GM18867 (cell line): Measurements from ENCODE around the gene CDH8.
"Not testable (repeated sequence)": the region's sequence is repeated elsewhere in the genome, so short reads cannot be mapped to it uniquely, and the experiment has no call there.

Experiments used
- ATAC-seq: cut with Tn5 transposase; IDR thresholded peaks from one replicate; pipeline ENCODE4 v1.9.1; 2021; ENCODE audit warnings: mild to moderate bottlenecking, moderate library complexity; ENCODE audit not compliant: unreplicated experiment

CDH8 gene

GRCh38 chr16:61872778-61873119 is 163.5 kb downstream of the CDH8 start:
- ATAC-seq, result no peak

- no peak for ATAC-seq
Observed at GRCh38 chr16:61871837-61872777, 164.1 kb downstream of the CDH8 start.

GRCh38 chr16:61862221-61863155 is 173.8 kb downstream of the CDH8 start:
- no peak for ATAC-seq

GRCh38 chr16:61858988-61859387 is 177.2 kb downstream of the CDH8 start:
- no peak for ATAC-seq

- no peak for ATAC-seq
Observed at GRCh38 chr16:61842666-61843065, 193.6 kb downstream of the CDH8 start.

DNA sequence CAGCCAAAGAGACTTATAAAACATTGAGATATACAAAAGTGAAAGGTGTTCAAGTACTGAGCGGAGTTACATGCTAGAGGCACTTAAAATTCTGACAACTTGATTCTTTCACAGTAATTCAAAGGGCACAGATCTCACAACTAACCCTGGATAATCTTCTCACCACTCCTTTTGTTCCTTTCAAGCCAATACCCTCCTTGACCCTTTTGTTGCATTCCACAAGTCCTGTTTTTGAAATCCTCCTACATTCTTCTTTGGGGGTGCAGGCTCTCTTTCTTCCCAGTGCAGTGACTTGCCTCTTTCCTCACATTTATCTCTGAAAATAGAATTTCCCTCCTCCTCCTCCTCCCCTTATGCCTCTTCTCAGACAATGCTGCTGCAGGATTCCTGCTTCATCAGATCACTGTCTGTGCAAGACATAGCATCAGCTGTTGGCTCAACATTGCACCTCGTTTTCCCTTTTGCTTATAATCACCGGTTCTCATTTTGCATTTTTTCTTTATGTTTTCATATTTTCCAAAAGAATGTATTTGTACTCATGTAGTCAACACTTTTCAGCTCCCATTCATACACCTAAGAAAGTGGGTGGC is 199.3 kb downstream of the CDH8 start:
- no peak for ATAC-seq

- no peak for ATAC-seq
Observed at GRCh38 chr16:61834082-61834481, 202.2 kb downstream of the CDH8 start.

GRCh38 chr16:61831351-61831917 is 204.8 kb downstream of the CDH8 start:
- ATAC-seq, result no peak

DNA sequence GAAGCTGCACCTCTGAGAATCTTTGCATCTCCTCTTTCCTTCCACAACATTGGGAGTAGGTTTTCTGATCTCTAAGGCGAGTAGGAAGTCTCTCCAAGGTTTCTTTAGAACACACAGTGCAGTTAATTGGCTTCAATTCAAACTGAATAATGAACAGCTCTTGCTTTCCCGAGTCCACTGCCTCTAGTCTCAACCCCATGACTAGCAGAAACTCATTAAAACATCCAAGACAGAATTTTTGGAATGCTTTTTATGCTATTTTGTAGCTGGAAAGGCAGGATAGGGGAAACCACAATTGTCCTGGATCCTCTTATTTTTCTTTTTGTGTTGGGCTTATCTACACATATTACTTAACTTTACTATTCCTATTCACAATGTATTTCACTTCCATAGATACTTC is 206.6 kb downstream of the CDH8 start:
- ATAC-seq, result no peak

- ATAC-seq, result no peak
Observed at GRCh38 chr16:61823326-61823725, 212.9 kb downstream of the CDH8 start.

- no peak for ATAC-seq
Observed at GRCh38 chr16:61820820-61821219, 215.4 kb downstream of the CDH8 start.

- ATAC-seq, result no peak
Observed at GRCh38 chr16:61820398-61820797, 215.8 kb downstream of the CDH8 start.

DNA sequence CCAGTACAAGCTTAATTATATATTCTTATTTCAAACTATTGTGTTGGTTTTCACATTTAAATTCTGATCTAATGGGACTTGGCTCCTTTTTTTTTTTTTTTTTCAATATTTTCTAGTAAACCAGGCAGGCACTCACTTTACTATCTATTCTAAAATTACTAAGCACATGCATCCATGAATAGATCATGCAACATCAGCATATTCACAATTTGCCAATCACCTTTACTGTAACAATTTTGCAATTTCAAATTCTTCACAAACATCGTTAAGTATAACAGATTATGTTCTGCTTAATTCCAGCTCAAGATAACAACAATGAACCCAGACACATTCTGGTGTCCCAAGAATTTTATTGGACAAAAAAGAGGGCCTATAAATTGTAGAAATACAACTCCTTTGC is 217.4 kb downstream of the CDH8 start:
- no peak for ATAC-seq

DNA sequence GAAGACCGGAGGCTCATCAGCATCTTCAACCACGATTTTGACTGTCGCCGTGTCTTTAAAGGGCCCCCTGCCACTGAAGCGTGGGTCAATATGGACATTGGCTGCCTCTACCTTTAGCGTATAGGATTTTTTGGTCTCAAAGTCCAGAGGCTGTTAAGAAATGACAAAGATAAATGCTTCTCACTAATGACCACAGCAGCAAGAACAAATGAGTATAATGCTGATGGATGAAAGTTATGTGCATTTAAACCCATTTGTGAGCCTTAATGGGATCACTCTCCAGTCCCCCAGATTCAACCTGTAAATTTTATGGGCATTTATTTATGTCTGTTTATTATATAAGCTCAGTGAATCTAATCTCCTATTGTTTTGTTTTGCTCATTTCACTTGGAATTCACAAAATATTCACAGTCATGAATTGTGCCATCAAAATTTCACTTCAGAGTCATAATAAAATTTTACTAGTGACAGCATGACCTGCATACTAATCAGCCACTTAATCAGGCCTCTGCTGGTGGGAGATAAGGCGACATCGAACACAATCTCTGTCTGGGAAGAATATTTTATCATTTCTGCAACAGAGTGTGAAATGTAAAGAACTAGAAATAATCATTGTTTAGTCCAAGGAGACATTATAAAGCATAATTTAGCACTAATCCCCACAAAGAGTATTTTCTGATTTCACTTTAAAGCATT is 218.5 kb downstream of the CDH8 start:
- no peak for ATAC-seq

DNA sequence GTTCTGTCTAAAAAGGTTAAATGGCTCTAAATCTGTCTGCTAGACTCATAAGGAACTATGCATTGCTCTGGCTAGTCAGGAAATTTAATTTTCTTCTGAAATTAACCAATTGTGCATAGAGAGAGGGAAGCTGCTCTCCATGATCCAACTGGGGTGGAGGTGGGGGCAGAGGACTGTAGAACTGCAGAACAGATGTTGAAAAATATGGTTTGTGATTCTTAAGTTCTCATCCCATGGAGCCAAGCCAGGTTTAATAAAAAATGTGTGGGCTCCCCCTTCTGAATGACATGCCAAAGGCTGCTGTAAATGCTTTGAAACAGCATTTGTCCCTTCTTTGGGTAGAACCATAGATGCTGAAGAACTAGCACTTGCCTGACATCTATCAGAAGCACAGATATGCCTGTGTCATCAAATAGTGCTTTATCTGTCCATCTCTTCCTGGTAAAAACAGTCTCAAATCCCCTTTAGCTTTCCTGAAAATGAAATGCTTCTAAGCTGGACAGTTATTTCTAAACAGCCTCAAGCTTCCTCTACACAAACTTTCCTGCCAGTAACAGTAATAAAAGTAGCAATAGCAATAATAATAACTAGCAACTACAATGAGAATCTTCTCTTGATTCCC is 221.4 kb downstream of the CDH8 start:
- ATAC-seq, result no peak

- no peak for ATAC-seq
Observed at GRCh38 chr16:61813339-61813738, 222.9 kb downstream of the CDH8 start.

DNA sequence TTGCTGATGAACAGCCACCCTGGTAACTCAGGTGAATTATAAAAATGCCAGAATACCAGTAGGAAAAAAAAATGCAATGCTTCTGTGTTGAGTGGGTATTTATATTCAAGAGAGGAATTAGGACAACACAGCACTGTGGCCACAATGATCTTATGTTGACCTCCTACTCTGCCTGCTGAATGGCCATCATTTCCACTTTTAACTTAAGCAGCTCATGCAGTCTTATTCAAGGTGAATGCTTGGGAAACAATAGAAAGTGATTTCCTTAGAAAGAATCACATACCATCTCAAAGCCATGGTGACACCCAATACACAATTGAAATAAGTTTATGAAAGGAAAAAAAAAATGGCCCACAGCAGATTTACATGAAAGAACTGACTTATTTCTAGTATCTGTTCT is 224.0 kb downstream of the CDH8 start:
- ATAC-seq, result no peak

DNA sequence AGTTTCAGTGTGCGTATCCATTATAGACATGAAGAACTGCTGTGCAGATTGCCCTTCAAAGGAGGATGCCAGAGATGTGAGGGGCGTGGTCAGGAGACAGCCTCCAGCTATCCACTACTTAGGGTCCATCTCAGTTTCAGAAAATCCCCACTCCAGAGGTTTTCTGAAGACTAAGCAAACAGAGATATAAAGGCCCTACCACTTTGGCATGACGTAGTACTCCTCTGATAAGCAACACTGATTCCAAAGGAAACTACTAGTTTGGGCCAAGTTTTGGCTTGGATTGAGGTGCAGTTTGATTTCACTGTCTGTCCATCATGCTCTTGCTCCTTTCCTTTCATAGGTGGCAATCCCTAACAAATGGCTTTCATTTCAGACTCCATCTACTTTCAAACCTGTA is 228.7 kb downstream of the CDH8 start:
- ATAC-seq, result no peak

GRCh38 chr16:61801217-61801616 is 235.0 kb downstream of the CDH8 start:
- ATAC-seq, result not testable (repeated sequence)

GRCh38 chr16:61798741-61799140 is 237.5 kb downstream of the CDH8 start:
- ATAC-seq, result no peak
